HepG2 (cell line): ENCODE results near the gene SAMD15. TPM values are rescaled to one million over a fixed set of nuclear protein-coding genes. Genes with fewer than 3 reads are reported as not detected.

Experiments
- ATAC-seq: fragments of 200-7000 bp; cut with Tn5 transposase; 3 replicates; pipeline ENCODE4 v1.9.1; 2020; ENCODE audit warnings: mild to moderate bottlenecking, moderate library complexity
- BruUV-seq: library from RNA; stranded (reverse); fragments of 400-500 nt; replicated peaks from 2 replicates; lab custom pipeline; 2021; lab: Mats Ljungman, UMichigan
- CTCF ChIA-PET: fragments of 300-600 bp; formaldehyde crosslinking; extraction: SDS; loops from one replicate; lab custom pipeline; 2021; ENCODE audit warnings: low total read pairs, inconsistent platforms, low intra/inter-chr PET ratio; lab: Yijun Ruan, JAX
- POLR2A ChIA-PET: fragments of 350-600 bp; sonication (Branson Sonifier 250); formaldehyde crosslinking; loops from one replicate; lab custom pipeline; 2020; ENCODE audit warnings: antibody characterized with exemption, inconsistent platforms; lab: Yijun Ruan, JAX
- DNase-seq: peaks from one replicate; pipeline ENCODE4 v3.0.0-alpha.2; 2015; ENCODE audit warnings: low spot score
- FAIRE-seq: peaks from 3 replicates; lab custom pipeline; 2011; peaks lifted over from hg19 to GRCh38; lab: Jason Lieb, UNC
- H2AFZ ChIP-seq: one replicate; pipeline ENCODE4 v1.6.1; 2011; ENCODE audit warnings: low read length, inconsistent platforms
- H3K27ac ChIP-seq: fragments of 300-600 bp; 3 replicates; pipeline ENCODE4 v1.8.0; 2011; ENCODE audit warnings: mixed run types, mild to moderate bottlenecking, mixed read lengths, low read length, inconsistent platforms; ENCODE audit not compliant: insufficient read depth; ENCODE audit errors: extremely low read length
- H3K27me3 ChIP-seq, 2 experiments: fragments of 200-600 bp in 1 of 2; 2 replicates in 1 of 2; 3 replicates in 1 of 2; pipeline versions ENCODE4 v1.6.0 to v1.8.0; 2011; ENCODE audit warnings: low read length in 2 of 2, mild to moderate bottlenecking in 2 of 2, moderate library complexity in 2 of 2, inconsistent platforms in 1 of 2; ENCODE audit not compliant: insufficient read depth in 2 of 2, control insufficient read depth in 1 of 2
- H3K36me3 ChIP-seq, 2 experiments: fragments of 200-600 bp in 1 of 2; replicated peaks in 1 of 2; 2 replicates in 1 of 2; 3 replicates in 1 of 2; pipeline versions ENCODE4 v1.5.1 to v1.8.0; 2011; ENCODE audit warnings: low read length in 2 of 2, inconsistent platforms in 1 of 2; ENCODE audit not compliant: insufficient read depth in 2 of 2, control insufficient read depth in 1 of 2
- H3K4me1 ChIP-seq: 2 replicates; pipeline ENCODE4 v1.5.1; 2012; ENCODE audit warnings: low read length, inconsistent platforms; ENCODE audit not compliant: insufficient read depth
- H3K4me2 ChIP-seq: 2 replicates; pipeline ENCODE4 v1.6.0; 2011; ENCODE audit warnings: low read depth, low read length, inconsistent platforms
- H3K4me3 ChIP-seq, 3 experiments: fragments of 200-600 bp in 1 of 3; sonication (generic), shearing (Covaris generic) in 1 of 3; replicated peaks in 1 of 3; 2 replicates each; pipeline ENCODE4 v1.5.1; 2011 to 2016; ENCODE audit warnings: low read length in 3 of 3, inconsistent platforms in 2 of 3, low read depth in 2 of 3, mild to moderate bottlenecking in 2 of 3, control low read depth in 1 of 3, mixed read lengths in 1 of 3; ENCODE audit not compliant: insufficient read depth in 1 of 3
- H3K79me2 ChIP-seq: one replicate; pipeline ENCODE4 v1.6.1; 2011; ENCODE audit warnings: low read length, inconsistent platforms; ENCODE audit not compliant: insufficient read depth
- H3K9ac ChIP-seq: 2 replicates; pipeline ENCODE4 v1.6.0; 2011; ENCODE audit warnings: mild to moderate bottlenecking, low read depth, low read length, inconsistent platforms; ENCODE audit not compliant: insufficient read depth
- H3K9me3 ChIP-seq: 2 replicates; pipeline ENCODE4 v1.5.1; 2012; ENCODE audit warnings: mild to moderate bottlenecking, low read length
- H4K20me1 ChIP-seq: 2 replicates; pipeline ENCODE4 v1.6.0; 2011; ENCODE audit warnings: inconsistent platforms, mild to moderate bottlenecking, low read length, moderate library complexity; ENCODE audit not compliant: insufficient read depth
- FLYWCH1 ChIP-seq: sonication (generic); formaldehyde crosslinking; IDR thresholded peaks from 2 replicates; pipeline ENCODE4 v1.8.1; 2023; ENCODE audit warnings: mild to moderate bottlenecking, missing genetic modification reagents
- KAT8 ChIP-seq: IDR thresholded peaks from 2 replicates; pipeline ENCODE4 v1.6.1; 2016; ENCODE audit warnings: missing genetic modification reagents, missing compliant biosample characterization
- MAFG ChIP-seq: sonication (generic); formaldehyde crosslinking; IDR thresholded peaks from 2 replicates; pipeline ENCODE4 v1.5.1; 2020; ENCODE audit warnings: mild to moderate bottlenecking, missing genetic modification reagents
- NR3C1 ChIP-seq: sonication (generic); formaldehyde crosslinking; IDR thresholded peaks from 2 replicates; pipeline ENCODE4 v1.4.0; 2020; ENCODE audit warnings: missing genetic modification reagents
- PCBP1 ChIP-seq: fragments of 200-400 bp; formaldehyde crosslinking; IDR thresholded peaks from 2 replicates; pipeline ENCODE4 v1.6.1; 2017; ENCODE audit warnings: mild to moderate bottlenecking, low read depth, low read length, borderline replicate concordance
- POLR2AphosphoS5 ChIP-seq: IDR thresholded peaks from 2 replicates; pipeline ENCODE4 v1.6.1; 2012; ENCODE audit warnings: low read depth, low read length
- ZFX ChIP-seq: sonication (generic); formaldehyde crosslinking; IDR thresholded peaks from 2 replicates; pipeline ENCODE4 v1.4.0; 2020; ENCODE audit warnings: mild to moderate bottlenecking, low read depth, missing genetic modification reagents, moderate library complexity
- ZNF549 ChIP-seq: sonication (generic); formaldehyde crosslinking; IDR thresholded peaks from 2 replicates; pipeline ENCODE4 v1.5.0; 2020; ENCODE audit warnings: missing genetic modification reagents
- ZNF674 ChIP-seq: sonication (generic); formaldehyde crosslinking; IDR thresholded peaks from 2 replicates; pipeline ENCODE4 v1.5.0; 2020; ENCODE audit warnings: low read depth, mild to moderate bottlenecking, missing genetic modification reagents
- ZNF879 ChIP-seq: sonication (generic); formaldehyde crosslinking; IDR thresholded peaks from 2 replicates; pipeline ENCODE4 v1.8.1; 2023; ENCODE audit warnings: missing genetic modification reagents
- WGBS: methylation state at CpG from one replicate; pipeline ENCODE4 v1.1.6; 2017; ENCODE audit warnings: low lambda C conversion rate; 5-methylcytosine and 5-hydroxymethylcytosine counted together
- in situ Hi-C: cut with HindIII; loops from 2 replicates; pipeline ENCODE4 v1.10.0; 2017; ENCODE audit warnings: low pct_unique_long_range_greater_than_20kb; ENCODE audit not compliant: extremely low pct_ligation_motif_present
- intact Hi-C: fragments of 100-400 bp; cut with micrococcal nuclease; formaldehyde crosslinking; loops from one replicate; pipeline ENCODE4 v1.10.0; 2022; ENCODE audit not compliant: unreplicated experiment
- polyA plus RNA-seq, 8 experiments: library from polyadenylated mRNA; depleted of rRNA in 3 of 8; stranded (reverse) in 7 of 8; unstranded in 1 of 8; fragments of >200 nt; fragmentation: Illumina TruSeq in 4 of 8; extraction: Trizol in 4 of 8; gene quantifications; 2 replicates each; pipeline versions ENCODE4 v1.2.1 to v1.2.3, GENCODE V29; 2011 to 2016; ENCODE audit warnings: low read depth in 4 of 8, missing spikeins in 1 of 8, mixed read lengths in 1 of 8; ENCODE audit not compliant: insufficient read depth in 1 of 8
- total RNA-seq, 5 experiments: library from RNA; depleted of rRNA; stranded (reverse); fragments of >200 nt; fragmentation: Illumina TruSeq; extraction: Trizol; gene quantifications; 2 replicates each; pipeline ENCODE4 v1.2.3, GENCODE V29; 2016; ENCODE audit warnings: low read depth in 1 of 5
- TF ChIP-seq, protein P1 (sequence below): sonication (generic); formaldehyde crosslinking; IDR thresholded peaks from 2 replicates; pipeline ENCODE4 v1.4.0; 2020; ENCODE audit warnings: missing genetic modification reagents
- TF ChIP-seq, protein P2 (sequence below): sonication (generic); formaldehyde crosslinking; IDR thresholded peaks from 2 replicates; pipeline ENCODE4 v1.5.0; 2020; ENCODE audit warnings: mild to moderate bottlenecking, missing genetic modification reagents, moderate library complexity
- TF ChIP-seq, protein P3 (sequence below): IDR thresholded peaks from 2 replicates; pipeline ENCODE4 v1.6.1; 2016; ENCODE audit warnings: low read depth

Gene SAMD15
- total and polyA plus RNA-seq, 2 of the 13 experiments (the other 11 are each of a cell fraction or from before 2014, with no cell fraction given) = 0.09 to 1.3 TPM

DNA sequence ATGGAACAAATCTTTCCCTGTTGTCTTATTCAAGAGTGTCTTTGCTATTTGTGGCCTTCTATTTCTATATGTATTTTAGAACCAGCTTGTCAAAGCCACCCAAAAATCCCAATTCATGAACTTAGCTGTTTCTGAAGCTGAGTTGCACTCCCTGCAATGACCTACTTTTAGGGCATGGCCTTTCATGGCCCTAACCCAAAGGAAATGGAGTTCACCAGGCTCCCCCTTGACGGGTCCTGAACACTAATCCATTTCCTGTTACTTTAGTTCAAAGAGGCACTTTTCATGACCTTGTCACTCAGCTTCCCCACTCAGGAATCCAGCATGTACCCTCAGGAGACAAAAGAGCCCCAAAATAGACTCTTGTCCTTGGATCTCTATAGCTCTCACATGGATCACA is 7.9 kb upstream of the SAMD15 start:
- FAIRE-seq = no peak
- no peak for TF ChIP-seq MAFG
- in situ Hi-C loops = no loop called here
- CTCF ChIA-PET = no interaction called here
- intact Hi-C loops = no loop called here
- Histone ChIP-seq H2AFZ (no peak overlapping the region), H3K9ac (no peak overlapping the region), H3K4me3 (no peak overlapping the region), H3K27me3 (no peaks in the 10 kb centered on the region), H3K79me2 (peaks cover 1% of the 10 kb centered on the region), H3K36me3 (no peaks in the 10 kb centered on the region), H4K20me1 (no peaks in the 10 kb centered on the region), H3K9me3 (no peaks in the 10 kb centered on the region), H3K4me2 (no peak overlapping the region), H3K27ac (no peak overlapping the region), H3K4me1 (peaks cover 51% of the 10 kb centered on the region)
- no TSS peak for BruUV-seq
- WGBS = 81% methylated on average over 1 of the region's 1 CpG
- no peak for DNase-seq
- ATAC-seq = no peak
- POLR2A ChIA-PET = no interaction called here

DNA sequence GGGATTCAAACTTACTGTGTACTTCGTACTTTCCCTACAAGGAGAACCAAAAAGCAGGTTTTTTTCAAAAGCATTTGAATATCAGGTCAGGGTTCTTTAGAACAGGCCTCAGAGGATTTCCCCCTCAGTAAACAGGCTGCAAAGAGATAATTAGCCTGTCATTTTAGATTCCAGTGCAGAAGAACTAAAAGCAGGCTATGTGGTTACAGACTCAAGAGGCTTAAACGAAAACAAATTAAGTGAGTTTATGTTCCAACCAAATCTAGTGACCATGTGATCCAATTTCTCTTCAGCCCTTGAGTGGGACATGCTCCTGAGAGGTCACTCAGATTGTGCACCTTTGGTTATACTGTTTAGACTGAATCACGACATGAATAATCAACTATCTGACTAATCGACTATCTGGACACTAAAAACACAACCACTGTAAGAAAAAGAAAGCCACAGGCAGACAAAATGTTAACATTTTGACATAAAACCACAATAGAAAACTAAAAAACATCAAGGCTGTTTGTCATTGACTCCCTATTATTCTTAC is 4.8 kb upstream of the SAMD15 start:
- Histone ChIP-seq H3K9me3 (no peaks in the 10 kb centered on the region), H4K20me1 (no peaks in the 10 kb centered on the region), H3K9ac (0 out of 2 replicates have a peak overlapping the region, but pooled peaks have one; percentile 31), H3K79me2 (peaks cover 11% of the 10 kb centered on the region), H3K4me2 (peak overlapping the region; percentile 61), H3K27ac (peak overlapping the region; percentile 53), H3K4me1 (peaks cover 66% of the 10 kb centered on the region), H3K36me3 (no peaks in the 10 kb centered on the region), H3K4me3 (no peak overlapping the region; a peak in 1 of 6 replicates), H3K27me3 (no peaks in the 10 kb centered on the region), H2AFZ (no peak overlapping the region)
- CTCF ChIA-PET = no interaction called here
- in situ Hi-C loops (no loop called here), intact Hi-C loops (no loop called here)
- ATAC-seq (no peak), FAIRE-seq (peak; percentile 49), DNase-seq (peak; percentile 36)
- WGBS = 11% methylated on average over 4 of the region's 4 CpGs
- POLR2A ChIA-PET = no interaction called here
- no TSS peak for BruUV-seq
- TF ChIP-seq, protein P1, sequence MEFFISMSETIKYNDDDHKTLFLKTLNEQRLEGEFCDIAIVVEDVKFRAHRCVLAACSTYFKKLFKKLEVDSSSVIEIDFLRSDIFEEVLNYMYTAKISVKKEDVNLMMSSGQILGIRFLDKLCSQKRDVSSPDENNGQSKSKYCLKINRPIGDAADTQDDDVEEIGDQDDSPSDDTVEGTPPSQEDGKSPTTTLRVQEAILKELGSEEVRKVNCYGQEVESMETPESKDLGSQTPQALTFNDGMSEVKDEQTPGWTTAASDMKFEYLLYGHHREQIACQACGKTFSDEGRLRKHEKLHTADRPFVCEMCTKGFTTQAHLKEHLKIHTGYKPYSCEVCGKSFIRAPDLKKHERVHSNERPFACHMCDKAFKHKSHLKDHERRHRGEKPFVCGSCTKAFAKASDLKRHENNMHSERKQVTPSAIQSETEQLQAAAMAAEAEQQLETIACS (CRISPR knock-in tag) = no peak
- TF ChIP-seq ZFX (CRISPR knock-in tag) = 0 out of 2 replicates have a peak, but pooled peaks have one; percentile 33
- no peak for TF ChIP-seq ZNF549
- TF ChIP-seq POLR2AphosphoS5 = no peak
- TF ChIP-seq ZNF879 (CRISPR knock-in tag) = no peak
- TF ChIP-seq KAT8 (CRISPR knock-in tag) = 0 out of 2 replicates have a peak, but pooled peaks have one; percentile 33
- TF ChIP-seq PCBP1 = no peak
- TF ChIP-seq, protein P2, sequence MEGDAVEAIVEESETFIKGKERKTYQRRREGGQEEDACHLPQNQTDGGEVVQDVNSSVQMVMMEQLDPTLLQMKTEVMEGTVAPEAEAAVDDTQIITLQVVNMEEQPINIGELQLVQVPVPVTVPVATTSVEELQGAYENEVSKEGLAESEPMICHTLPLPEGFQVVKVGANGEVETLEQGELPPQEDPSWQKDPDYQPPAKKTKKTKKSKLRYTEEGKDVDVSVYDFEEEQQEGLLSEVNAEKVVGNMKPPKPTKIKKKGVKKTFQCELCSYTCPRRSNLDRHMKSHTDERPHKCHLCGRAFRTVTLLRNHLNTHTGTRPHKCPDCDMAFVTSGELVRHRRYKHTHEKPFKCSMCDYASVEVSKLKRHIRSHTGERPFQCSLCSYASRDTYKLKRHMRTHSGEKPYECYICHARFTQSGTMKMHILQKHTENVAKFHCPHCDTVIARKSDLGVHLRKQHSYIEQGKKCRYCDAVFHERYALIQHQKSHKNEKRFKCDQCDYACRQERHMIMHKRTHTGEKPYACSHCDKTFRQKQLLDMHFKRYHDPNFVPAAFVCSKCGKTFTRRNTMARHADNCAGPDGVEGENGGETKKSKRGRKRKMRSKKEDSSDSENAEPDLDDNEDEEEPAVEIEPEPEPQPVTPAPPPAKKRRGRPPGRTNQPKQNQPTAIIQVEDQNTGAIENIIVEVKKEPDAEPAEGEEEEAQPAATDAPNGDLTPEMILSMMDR (CRISPR knock-in tag) = no peak
- TF ChIP-seq, protein P3, sequence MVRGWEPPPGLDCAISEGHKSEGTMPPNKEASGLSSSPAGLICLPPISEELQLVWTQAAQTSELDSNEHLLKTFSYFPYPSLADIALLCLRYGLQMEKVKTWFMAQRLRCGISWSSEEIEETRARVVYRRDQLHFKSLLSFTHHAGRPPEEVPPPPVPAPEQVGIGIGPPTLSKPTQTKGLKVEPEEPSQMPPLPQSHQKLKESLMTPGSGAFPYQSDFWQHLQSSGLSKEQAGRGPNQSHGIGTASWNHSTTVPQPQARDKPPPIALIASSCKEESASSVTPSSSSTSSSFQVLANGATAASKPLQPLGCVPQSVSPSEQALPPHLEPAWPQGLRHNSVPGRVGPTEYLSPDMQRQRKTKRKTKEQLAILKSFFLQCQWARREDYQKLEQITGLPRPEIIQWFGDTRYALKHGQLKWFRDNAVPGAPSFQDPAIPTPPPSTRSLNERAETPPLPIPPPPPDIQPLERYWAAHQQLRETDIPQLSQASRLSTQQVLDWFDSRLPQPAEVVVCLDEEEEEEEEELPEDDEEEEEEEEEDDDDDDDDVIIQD = 0 out of 2 replicates have a peak, but pooled peaks have one; percentile 30
- TF ChIP-seq FLYWCH1 (CRISPR knock-in tag) = no peak
- TF ChIP-seq NR3C1 (CRISPR knock-in tag) = no peak
- TF ChIP-seq ZNF674 (CRISPR knock-in tag) = no peak
